ENCODE data around the gene C1QTNF7.

GRCh38 chr4:15495621-15496020 lies 67.8 kb downstream of the C1QTNF7 start:
- TF ChIP-seq CTCF (IDR thresholded peaks at IDR 0.05) (no peak), POLR2A (IDR thresholded peaks at IDR 0.05) (no peak)
